Heart left ventricle (tissue), 16 donors: Measurements from ENCODE around the gene UBE2H. TPM values are rescaled to one million over a fixed set of nuclear protein-coding genes. Genes with fewer than 3 reads are reported as not detected.
A peak's percentile ranks its signal among the peaks of the same experiment; 100 is the strongest.

ENCODE experiments used
- ATAC-seq, 4 donors: fragments of 200-7000 bp; cut with Tn5 transposase; one replicate each; pipeline ENCODE4 v1.9.1; 2020 to 2022; ENCODE audit warnings: moderate library complexity in 4 of 4, mild to moderate bottlenecking in 3 of 4, moderate number of reproducible peaks in 1 of 4
- DNase-seq, 5 donors: peaks; one replicate each; pipeline ENCODE4 v3.0.0-alpha.2; 2020
- H3K27ac ChIP-seq, 12 donors: fragments of 200-600 bp; sonication (generic) in 4 of 12; one replicate each; pipeline versions ENCODE4 v1.5.0 to v1.8.0; 2016 to 2022; ENCODE audit warnings: mild to moderate bottlenecking in 2 of 12
- H3K27me3 ChIP-seq, 9 donors: fragments of 200-600 bp; sonication (generic) in 2 of 9; one replicate each; pipeline versions ENCODE4 v1.5.1 to v1.8.0; 2016 to 2022; ENCODE audit warnings: mild to moderate bottlenecking in 3 of 9
- H3K36me3 ChIP-seq, 9 donors: fragments of 200-600 bp; sonication (generic) in 2 of 9; one replicate each; pipeline versions ENCODE4 v1.5.0 to v1.8.0; 2018 to 2022; ENCODE audit warnings: mild to moderate bottlenecking in 2 of 9
- H3K4me1 ChIP-seq, 12 donors: fragments of 200-600 bp; sonication (generic) in 4 of 12; one replicate each; pipeline versions ENCODE4 v1.5.0 to v1.8.0; 2016 to 2022; ENCODE audit warnings: mild to moderate bottlenecking in 3 of 12
- H3K4me3 ChIP-seq, 12 donors: fragments of 200-600 bp; sonication (generic) in 4 of 12; one replicate each; pipeline versions ENCODE4 v1.5.0 to v1.8.0; 2017 to 2022; ENCODE audit warnings: mild to moderate bottlenecking in 9 of 12, moderate library complexity in 4 of 12
- H3K9me3 ChIP-seq, 12 donors: fragments of 200-600 bp; sonication (generic) in 4 of 12; one replicate each; pipeline versions ENCODE4 v1.5.0 to v1.8.0; 2016 to 2022; ENCODE audit warnings: mild to moderate bottlenecking in 1 of 12
- POLR2A ChIP-seq, 2 donors: fragments of 450-650 bp; IDR thresholded peaks; one replicate each; pipeline ENCODE4 v1.6.1; 2017; ENCODE audit warnings: antibody characterized with exemption in 2 of 2, mild to moderate bottlenecking in 2 of 2, moderate library complexity in 2 of 2
- WGBS, 4 donors: extraction: QIAGEN DNeasy Blood & Tissue Kit in 2 of 4; methylation state at CpG; one replicate each; pipeline versions ENCODE4 v1.1.5 to v1.1.7; 2013 to 2018; 5-methylcytosine and 5-hydroxymethylcytosine counted together
- intact Hi-C, 10 donors: fragments of 100-400 bp; cut with DNase I; formaldehyde crosslinking; loops; one replicate each; pipeline versions ENCODE4 v1.11.1 to v1.14.2; 2022
- polyA plus RNA-seq, 2 donors: library from polyadenylated mRNA; stranded (reverse); fragments of 200-250 nt; gene quantifications; one replicate each; pipeline ENCODE4 v1.2.3, GENCODE V29; 2013
- total RNA-seq, 9 donors: library from RNA; depleted of rRNA in 2 of 9; stranded (reverse); fragments of >200 nt in 2 of 9; fragmentation: NEBNext Ultra II Directional in 3 of 9; extraction: Animal tissue kit (Norgen Biotek cat#: 25700) in 3 of 9; gene quantifications; one replicate each; pipeline versions ENCODE4 v1.1.0 to v1.2.4, GENCODE V29; 2016 to 2023
- TF ChIP-seq, protein P1 (sequence below), 12 donors: fragments of 200-600 bp; sonication (generic) in 4 of 12; IDR thresholded peaks; one replicate each; pipeline versions ENCODE4 v1.5.0 to v1.8.0; 2018 to 2022; ENCODE audit warnings: antibody characterized with exemption in 12 of 12, mild to moderate bottlenecking in 5 of 12
- donor health status: ischemic (EF 13 %, LVEDD 7.1; RV severe dilation, severe dysfunction).
- donor health status: healthy with polysubstance abuse.
- donor health status: DM: no; HTN: yes; CAD: no.
- donor health status: DM: no; HTN: no; CAD: no.
- donor health status: ischemic (EF 25% LVEDD 6.9; RV normal size, moderate dysfunction).
- donor health status: ischemic (EF 25% LVEDD 5.7; RV mildly dilated, moderate dysfunction).
- donor health status: healthy.
- donor health status: DM: yes; HTN: yes; CAD: no.
- donor health status: ischemic (EF 35%, LVEDD 5.7; RV mildly dilated, moderate dysfunction).
- donor health status: nonischemic (EF 11% LVEDD 7.7; RV severe dilation, severe dysfunction).
- donor health status: DM: yes; HTN: yes; CAD: no.
- donor health status: PGD.
- donor health status: ischemic (EF 29% LVEDD 5.4; RV normal size, mild dysfunction).
- donor health status: nonischemic (EF 23%, LVEDD 6.1; RV moderate dilation, normal function).

Gene UBE2H
- total and polyA plus RNA-seq, 11 donors = 46.5 to 219 (median 112) TPM

DNA sequence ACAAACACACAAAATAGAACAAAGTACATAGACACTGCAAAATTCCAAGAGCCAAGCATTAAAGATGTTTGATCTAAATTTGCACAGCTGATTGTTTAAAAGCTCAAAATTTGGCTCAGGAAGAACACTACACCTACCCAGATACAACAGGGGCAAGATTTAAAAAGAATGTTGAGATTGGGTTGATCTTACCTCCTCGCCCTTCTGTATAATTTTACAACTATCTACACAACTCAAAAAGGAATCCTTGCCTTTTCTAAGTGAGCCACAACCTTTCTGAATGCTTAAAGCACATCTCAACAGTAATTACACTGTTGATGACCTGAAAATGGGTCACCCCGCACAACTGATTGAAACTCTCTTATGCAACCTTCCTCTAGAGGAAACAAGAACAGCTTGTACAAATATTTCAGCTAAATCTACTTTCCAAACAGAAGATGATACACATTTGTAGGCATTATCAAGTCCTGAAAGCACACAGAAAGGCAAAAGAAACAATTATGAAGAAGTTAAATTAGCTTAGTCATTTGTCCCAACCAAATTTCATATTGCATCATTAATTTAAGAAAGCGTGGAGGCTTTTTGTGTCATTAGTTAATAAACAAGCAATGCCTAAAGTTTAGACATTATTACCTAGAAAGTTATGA is 75.5 kb downstream of the UBE2H start:
- no peak for TF ChIP-seq POLR2A (IDR thresholded peaks at IDR 0.05)
- TF ChIP-seq, protein P1, sequence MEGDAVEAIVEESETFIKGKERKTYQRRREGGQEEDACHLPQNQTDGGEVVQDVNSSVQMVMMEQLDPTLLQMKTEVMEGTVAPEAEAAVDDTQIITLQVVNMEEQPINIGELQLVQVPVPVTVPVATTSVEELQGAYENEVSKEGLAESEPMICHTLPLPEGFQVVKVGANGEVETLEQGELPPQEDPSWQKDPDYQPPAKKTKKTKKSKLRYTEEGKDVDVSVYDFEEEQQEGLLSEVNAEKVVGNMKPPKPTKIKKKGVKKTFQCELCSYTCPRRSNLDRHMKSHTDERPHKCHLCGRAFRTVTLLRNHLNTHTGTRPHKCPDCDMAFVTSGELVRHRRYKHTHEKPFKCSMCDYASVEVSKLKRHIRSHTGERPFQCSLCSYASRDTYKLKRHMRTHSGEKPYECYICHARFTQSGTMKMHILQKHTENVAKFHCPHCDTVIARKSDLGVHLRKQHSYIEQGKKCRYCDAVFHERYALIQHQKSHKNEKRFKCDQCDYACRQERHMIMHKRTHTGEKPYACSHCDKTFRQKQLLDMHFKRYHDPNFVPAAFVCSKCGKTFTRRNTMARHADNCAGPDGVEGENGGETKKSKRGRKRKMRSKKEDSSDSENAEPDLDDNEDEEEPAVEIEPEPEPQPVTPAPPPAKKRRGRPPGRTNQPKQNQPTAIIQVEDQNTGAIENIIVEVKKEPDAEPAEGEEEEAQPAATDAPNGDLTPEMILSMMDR (IDR thresholded peaks at IDR 0.05) = no peak
- no peak overlapping the region for H3K4me3 ChIP-seq
- intact Hi-C loops = no loop called here
- peaks cover 0 to 57% (median 32%) of the 10 kb centered on the region in 12 donors for H3K4me1 ChIP-seq
- WGBS, 4 donors = 59 to 74% (median 67%) methylated on average over 3 of the region's 3 CpGs
- H3K36me3 ChIP-seq = peaks cover 0 to 43% (median 16%) of the 10 kb centered on the region in 9 donors
- H3K9me3 ChIP-seq = no peaks in the 10 kb centered on the region
- peak overlapping the region in 4 of 12 donors; percentile 16 to 37 (median 24) for H3K27ac ChIP-seq
- no peaks in the 10 kb centered on the region for H3K27me3 ChIP-seq
- ATAC-seq (peak in 3 of 4 donors; percentile 23 to 71 (median 60)), DNase-seq (no peak)

DNA sequence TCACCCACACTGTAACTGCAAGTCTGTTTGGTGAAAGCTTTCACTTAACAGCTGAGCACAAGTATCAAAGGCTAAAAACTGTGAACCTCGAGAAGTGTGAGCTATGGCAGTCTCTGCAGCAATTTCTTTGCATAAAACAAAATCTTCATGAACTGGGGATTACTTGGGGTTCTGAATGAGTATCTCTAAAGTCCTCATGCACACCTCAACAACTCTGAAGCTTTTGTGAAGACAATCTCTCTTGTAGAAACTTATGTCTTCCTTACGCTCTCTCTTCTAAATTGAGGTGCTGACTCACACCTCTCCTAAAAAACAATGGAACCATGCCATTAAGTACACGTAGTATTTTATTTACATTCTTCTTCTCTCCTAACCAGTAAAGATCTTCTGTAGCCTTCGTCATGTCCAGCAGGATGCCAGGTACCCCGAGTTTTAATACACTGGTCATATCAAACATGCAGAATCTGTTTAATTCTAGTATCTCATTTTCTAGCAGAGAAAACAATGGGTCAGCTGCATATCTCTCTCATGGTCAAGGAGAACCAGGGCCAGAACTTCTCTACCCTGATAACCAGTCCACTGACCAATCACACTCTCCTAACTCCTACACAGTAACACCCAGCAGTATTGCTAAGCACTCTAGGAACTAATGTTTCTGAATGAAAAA is 76.9 kb downstream of the UBE2H start:
- 37 to 47% (median 44%) methylated on average over 5 of the region's 5 CpGs for WGBS, 4 donors
- Histone ChIP-seq H3K4me1 (peaks cover 0 to 56% (median 35%) of the 10 kb centered on the region in 12 donors), H3K36me3 (peaks cover 0 to 54% (median 16%) of the 10 kb centered on the region in 9 donors), H3K27me3 (no peaks in the 10 kb centered on the region), H3K4me3 (peak overlapping the region in 1 of 12 donors; percentile 14), H3K9me3 (no peaks in the 10 kb centered on the region), H3K27ac (peak overlapping the region in 10 of 12 donors; percentile 33 to 70 (median 40))
- no peak for TF ChIP-seq POLR2A (IDR thresholded peaks at IDR 0.05)
- TF ChIP-seq, protein P1 (IDR thresholded peaks at IDR 0.05) = no peak
- intact Hi-C loops = no loop called here
- ATAC-seq (peak; percentile 26 to 59 (median 52)), DNase-seq (no peak)

DNA sequence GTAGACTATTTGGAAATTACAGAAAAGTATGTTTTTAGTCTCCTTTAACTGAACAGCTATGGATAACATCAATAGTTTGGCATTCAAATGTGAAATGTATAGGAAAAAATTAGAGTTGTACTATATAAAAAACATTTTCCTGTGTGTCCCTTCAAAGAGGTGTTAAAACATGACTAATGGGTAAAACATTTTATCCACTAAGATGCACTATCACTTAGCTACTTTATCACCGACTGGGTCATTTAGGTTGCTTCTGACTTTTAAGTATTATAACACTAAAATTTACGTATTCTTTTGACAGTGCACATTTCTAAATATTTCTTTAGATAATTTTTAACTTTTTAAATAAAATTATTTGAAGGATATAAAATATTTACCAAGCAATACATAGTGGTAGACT is 77.6 kb downstream of the UBE2H start:
- peak overlapping the region in 9 of 12 donors; percentile 33 to 70 (median 39) for H3K27ac ChIP-seq
- WGBS, 4 donors = 41 to 57% (median 46%) methylated on average over 2 of the region's 2 CpGs
- no peaks in the 10 kb centered on the region for H3K9me3 ChIP-seq
- peaks cover 0 to 57% (median 39%) of the 10 kb centered on the region in 12 donors for H3K4me1 ChIP-seq
- DNase-seq = no peak
- TF ChIP-seq, protein P1 (IDR thresholded peaks at IDR 0.05) = no peak
- TF ChIP-seq POLR2A (IDR thresholded peaks at IDR 0.05) = no peak
- intact Hi-C loops = no loop called here
- H3K36me3 ChIP-seq = peaks cover 0 to 47% (median 16%) of the 10 kb centered on the region in 9 donors
- H3K4me3 ChIP-seq = no peak overlapping the region
- no peak for ATAC-seq
- no peaks in the 10 kb centered on the region for H3K27me3 ChIP-seq

DNA sequence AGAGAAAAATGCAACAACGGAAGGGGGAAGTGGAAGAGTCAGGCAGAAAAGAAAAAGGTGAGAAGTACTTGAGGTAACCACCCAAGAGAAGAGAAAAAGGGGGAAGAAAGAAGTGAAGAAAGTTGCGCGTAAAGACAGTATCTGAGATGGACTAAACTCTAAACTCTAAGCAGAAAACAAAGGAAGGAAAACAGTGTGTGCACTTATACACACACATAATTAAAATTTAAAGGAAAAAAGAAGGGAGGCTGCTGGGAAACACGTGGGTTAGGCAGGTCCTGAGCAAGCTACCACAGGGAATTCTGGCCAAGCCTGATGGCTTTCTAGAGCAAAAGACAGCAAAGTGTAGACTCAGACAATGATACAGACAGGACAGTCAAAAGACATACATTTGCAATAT is 78.0 kb downstream of the UBE2H start:
- Histone ChIP-seq H3K27ac (peak overlapping the region in 3 of 12 donors; percentile 13 to 40 (median 39)), H3K4me1 (peaks cover 0 to 57% (median 37%) of the 10 kb centered on the region in 12 donors), H3K27me3 (no peaks in the 10 kb centered on the region), H3K9me3 (no peaks in the 10 kb centered on the region), H3K36me3 (peaks cover 0 to 45% (median 16%) of the 10 kb centered on the region in 9 donors), H3K4me3 (no peak overlapping the region)
- ATAC-seq (no peak), DNase-seq (no peak)
- no peak for TF ChIP-seq POLR2A (IDR thresholded peaks at IDR 0.05)
- TF ChIP-seq, protein P1 (IDR thresholded peaks at IDR 0.05) = no peak
- intact Hi-C loops = no loop called here
- 75 to 81% (median 77%) methylated on average over 4 of the region's 4 CpGs for WGBS, 4 donors
